Inferior parietal cortex (tissue), 1 donor: Measurements from ENCODE around the gene GRHL1.
"Not testable (repeated sequence)": the region's sequence is repeated elsewhere in the genome, so short reads cannot be mapped to it uniquely, and the experiment has no call there.

Experiments
- DNase-seq: peaks from one replicate; pipeline ENCODE4 v3.0.0-alpha.2; 2016; ENCODE audit errors: extremely low spot score

Gene GRHL1

DNA sequence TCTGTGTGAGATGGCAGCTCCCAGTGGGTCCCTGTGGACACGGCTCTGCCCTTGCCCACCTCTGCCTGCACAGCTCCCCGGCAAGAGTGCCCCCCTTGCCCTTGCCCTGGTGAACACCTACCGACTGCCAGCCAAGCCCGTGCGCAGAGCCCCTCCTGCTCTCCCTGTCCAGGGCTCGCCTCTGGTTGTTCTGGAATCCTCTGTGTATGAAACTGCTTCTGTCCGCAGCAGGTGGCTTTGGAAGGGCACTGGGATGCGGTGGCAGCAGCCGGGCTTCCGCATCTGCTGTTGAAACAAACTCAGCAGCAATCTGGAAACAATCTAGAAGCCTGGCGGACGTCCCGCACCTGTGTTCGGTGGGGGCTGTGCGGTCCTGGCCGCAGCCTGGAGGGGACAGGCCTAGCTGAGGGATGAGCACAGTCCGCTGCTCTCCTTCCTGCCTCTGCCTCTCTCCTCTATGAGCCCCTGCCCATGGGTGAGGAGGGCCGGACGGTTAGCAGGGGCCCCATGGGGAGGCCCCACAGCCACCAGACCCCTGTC, 57.8 kb downstream of the GRHL1 start:
- no peak for DNase-seq

DNA sequence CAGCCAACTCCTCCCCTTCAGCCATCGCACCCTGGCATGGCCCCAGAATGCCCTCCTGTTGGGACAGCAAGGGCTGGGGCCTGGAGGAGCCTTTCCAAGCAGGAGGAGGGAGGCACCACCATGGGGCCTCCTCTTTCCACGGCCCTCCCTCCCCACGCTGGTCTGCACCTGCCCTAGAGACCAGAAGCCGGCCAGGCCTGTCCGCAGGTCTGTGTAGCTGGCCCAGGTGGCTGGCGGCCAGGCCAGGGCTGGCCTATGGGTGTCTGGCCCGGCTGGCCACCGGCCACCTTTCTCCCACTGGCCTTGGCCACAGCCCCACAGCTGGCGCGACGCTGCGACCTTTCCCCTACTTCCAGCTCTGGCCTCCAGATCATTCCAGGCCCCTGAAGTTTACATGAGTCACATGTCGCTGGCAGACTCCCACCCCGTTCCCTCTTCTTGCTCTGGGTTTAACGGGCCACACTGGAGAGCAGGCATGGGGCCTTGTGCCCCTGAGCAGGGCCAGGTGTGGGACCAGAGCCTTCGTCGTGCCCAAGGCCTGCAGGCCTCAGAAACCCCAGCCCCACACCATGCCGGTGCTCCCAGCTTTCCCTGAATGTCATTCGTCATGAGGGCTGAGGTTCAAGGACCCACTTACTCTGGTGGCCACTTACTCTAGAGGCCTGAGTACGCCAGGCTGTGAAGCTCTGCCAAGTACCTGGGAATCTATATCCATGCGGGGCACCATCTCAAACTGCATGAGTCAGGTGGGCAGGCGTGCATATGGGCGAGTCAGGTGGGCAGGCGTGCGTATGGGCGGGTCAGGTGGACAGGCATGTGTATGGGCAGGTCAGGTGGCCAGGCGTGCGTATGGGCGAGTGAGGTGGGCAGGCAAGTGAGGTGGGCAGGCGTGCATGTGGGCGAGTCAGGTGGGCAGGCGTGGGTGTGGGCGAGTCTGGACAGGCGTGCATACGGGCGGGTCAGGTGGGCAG, 58.6 kb downstream of the GRHL1 start:
- DNase-seq: no peak

DNA sequence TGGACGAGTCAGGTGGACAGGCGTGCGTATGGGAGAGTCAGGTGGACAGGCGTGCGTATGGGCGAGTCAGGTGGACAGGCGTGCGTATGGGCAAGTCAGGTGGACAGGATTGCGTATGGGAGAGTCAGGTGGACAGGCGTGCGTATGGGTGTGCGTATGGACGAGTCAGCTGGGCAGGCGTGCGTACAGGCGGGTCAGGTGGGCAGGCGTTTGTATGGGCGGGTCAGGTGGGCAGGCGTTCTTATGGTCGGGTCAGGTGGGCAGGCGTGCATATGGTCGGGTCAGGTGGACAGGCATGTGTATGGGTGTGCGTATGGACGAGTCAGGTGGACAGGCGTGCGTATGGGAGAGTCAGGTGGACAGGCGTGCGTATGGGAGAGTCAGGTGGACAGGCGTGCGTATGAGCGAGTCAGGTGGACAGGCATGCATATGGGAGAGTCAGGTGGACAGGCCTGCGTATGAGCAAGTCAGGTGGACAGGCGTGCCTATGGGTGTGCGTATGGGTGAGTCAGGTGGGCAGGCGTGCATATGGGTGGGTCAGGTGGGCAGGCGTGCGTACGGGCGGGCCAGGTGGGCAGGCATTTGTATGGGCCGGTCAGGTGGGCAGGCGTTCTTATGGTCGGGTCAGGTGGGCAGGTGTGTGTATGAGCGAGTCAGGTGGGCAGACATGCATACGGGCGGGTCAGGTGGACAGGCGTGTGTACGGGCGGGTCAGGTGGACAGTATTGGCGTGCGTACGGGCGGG, 59.5 kb downstream of the GRHL1 start:
- not testable (repeated sequence) for DNase-seq

DNA sequence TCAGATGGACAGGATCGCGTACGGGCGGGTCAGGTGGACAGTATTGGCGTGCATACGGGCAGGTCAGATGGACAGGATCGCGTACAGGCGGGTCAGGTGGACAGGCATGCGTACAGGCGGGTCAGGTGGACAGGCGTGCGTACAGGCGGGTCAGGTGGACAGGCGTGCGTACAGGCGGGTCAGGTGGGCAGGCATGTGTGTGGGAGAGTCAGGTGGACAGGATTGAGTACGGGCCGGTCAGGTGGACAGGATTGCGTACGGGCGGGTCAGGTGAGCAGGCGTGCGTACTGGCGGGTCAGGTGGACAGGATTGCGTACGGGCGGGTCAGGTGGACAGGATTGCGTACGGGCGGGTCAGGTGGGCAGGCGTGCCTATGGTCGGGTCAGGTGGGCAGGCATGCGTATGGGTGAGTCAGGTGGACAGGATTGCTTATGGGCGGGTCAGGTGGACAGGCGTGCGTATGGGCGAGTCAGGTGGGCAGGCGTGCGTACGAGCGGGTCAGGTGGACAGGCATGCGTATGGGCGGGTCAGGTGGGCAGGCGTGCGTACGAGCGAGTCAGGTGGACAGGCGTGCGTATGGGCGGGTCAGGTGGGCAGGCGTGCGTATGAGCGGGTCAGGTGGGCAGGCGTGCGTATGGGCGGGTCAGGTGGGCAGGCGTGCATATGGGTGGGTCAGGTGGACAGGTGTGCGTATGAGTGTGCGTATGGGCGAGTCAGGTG, 60.3 kb downstream of the GRHL1 start:
- not testable (repeated sequence) for DNase-seq

DNA sequence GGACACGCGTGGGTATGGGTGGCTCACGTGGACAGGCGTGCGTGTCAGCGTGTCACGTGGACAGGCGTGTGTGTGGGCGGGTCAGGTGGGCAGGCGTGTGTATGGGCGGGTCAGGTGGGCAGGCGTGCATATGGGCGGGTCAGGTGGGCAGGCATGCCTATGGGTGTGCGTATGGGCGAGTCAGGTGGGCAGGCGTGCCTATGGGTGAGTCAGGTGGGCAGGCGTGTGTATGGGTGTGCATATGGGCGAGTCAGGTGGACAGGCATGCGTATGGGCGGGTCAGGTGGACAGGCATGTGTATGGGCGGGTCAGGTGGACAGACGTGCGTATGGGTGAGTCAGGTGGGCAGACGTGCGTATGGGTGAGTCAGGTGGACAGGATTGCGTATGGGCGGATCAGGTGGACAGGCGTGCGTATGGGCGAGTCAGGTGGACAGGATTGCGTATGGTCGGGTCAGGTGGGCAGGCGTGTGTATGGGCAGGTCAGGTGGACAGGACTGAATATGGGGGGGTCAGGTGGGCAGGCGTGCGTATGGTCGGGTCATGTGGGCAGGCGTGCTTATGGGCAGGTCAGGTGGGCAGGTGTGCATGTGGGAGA, 61.0 kb downstream of the GRHL1 start:
- not testable (repeated sequence) for DNase-seq

DNA sequence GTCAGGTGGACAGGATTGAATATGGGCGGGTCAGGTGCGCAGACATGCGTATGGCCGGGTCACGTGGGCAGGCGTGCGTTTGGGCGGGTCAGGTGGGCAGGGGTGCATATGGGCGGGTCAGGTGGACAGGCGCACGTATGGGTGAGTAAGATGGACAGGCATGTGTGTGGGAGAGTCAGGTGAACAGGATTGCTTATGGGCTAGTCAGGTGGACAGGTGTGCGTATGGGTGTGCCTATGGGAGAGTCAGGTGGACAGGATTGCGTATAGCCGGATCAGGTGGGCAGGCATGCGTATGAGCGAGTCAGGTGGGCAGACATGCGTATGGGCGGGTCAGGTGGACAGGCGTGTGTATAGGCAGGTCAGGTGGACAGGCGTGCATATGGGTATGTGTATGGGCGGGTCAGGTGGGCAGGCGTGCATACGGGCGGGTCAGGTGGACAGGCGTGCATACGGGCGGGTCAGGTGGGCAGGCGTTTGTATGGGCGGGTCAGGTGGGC, 61.5 kb downstream of the GRHL1 start:
- DNase-seq: no peak

DNA sequence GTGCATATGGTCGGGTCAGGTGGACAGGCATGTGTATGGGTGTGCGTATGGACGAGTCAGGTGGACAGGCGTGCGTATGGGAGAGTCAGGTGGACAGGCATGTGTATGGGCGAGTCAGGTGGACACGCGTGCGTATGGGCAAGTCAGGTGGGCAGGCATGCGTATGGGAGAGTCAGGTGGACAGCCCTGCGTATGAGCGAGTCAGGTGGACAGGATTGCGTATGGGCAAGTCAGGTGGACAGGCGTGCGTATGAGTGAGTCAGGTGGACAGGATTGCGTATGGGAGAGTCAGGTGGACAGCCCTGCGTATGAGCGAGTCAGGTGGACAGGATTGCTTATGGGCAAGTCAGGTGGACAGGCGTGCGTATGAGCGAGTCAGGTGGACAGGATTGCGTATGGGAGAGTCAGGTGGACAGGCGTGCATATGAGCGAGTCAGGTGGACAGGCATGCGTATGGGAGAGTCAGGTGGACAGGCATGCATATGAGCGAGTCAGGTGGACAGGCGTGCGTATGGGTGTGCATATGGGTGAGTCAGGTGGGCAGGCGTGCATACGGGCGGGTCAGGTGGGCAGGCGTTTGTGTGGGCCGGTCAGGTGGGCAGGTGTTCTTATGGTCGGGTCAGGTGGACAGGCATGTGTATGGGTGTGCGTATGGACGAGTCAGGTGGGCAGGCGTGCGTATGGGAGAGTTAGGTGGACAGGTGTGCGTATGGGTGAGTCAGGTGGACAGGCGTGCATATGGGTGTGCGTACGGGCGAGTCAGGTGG, 62.3 kb downstream of the GRHL1 start:
- DNase-seq: not testable (repeated sequence)

DNA sequence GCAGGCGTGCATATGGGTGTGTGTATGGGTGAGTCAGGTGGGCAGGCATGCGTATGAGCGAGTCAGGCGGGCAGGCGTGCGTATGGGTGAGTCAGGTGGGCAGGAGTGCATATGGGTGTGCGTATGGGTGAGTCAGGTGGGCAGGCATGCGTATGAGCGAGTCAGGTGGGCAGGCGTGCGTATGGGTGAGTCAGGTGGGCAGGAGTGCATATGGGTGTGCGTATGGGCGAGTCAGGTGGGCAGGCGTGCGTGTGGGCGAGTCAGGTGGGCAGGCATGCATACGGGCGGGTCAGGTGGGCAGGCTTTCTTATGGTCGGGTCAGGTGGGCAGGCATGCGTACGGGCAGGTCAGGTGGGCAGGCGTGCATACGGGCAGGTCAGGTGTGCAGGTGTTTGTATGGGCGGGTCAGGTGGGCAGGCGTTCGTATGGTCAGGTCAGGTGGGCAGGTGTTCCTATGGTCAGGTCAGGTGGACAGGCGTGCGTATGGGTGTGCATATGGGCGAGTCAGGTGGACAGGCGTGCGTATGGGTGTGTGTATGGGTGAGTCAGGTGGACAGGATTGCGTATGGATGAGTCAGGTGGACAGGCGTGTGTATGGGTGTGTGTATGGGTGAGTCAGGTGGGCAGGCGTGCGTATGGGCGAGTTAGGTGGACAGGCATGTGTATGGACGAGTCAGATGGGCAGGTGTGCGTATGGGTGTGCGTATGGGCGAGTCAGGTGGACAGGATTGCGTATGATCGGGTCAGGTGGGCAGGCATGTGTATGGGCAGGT, 63.1 kb downstream of the GRHL1 start:
- DNase-seq: no peak

DNA sequence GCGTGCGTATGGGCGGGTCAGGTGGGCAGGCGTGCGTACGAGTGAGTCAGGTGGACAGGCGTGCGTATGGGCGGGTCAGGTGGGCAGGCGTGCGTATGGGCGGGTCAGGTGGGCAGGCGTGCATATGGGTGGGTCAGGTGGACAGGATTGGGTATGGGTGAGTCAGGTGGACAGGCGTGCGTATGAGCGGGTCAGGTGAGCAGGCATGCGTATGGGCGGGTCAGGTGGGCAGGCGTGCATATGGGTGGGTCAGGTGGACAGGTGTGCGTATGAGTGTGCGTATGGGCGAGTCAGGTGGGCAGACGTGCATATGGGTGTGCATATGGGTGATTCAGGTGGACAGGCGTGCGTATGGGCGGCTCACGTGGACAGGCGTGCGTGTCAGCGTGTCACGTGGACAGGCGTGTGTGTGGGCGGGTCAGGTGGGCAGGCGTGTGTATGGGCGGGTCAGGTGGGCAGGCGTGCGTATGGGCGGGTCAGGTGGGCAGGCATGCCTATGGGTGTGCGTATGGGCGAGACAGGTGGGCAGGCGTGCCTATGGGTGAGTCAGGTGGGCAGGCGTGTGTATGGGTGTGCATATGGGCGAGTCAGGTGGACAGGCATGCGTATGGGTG, 64.0 kb downstream of the GRHL1 start:
- DNase-seq: not testable (repeated sequence)

DNA sequence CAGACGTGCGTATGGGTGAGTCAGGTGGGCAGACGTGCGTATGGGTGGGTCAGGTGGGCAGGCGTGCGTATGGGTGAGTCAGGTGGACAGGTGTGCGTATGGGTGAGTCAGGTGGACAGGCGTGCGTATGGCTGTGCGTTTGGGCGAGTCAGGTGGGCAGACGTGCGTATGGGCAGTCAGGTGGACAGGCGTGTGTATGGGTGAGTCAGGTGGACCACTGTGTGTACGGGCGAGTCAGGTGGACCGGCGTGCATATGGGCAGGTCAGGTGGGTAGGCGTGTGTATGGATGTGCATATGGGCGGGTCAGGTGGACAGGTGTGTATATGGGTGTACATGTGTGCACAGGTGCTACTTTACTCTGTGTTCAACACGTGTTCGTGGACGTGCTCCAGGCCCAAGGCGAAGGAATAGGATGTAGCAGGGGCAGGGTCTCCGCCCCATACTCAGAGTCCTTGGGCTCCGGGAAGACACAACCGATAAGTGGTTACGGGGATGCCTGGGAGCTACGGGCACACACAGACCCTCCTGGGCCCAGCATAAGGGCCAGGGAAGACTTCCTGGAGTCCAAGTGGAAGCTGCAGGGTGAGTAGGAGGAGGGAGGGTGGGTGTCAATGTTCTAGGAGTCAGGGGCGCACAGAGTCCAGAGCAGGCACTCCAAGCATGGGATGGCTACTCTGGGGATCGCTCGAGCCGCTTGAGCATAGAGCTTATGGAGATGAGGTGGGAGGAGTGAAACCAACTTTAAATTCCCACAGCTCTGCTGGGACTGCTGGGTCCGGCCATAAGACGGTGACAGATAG, 64.7 kb downstream of the GRHL1 start:
- no peak for DNase-seq

DNA sequence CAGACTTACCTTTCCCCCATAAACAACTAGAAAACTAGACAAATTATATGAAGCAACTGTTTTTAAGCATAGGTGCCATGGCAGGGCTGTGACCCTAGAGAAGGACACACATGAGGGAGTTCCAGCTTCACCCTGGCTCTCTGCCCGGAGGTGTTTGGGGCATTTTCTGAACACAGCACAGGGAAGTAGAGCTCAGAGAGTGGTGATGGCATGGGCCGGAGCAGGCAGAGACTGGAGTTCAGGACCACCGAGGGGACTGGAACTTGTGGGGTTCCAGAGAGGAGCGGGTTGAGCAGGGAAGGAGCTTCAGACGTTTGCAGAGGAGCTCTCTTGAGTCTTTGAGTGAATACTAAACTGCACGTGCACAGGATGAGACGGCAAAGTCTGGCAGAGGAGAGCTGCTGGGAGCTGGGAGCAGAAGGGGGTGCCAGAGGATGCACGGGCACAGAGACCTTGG, 65.3 kb downstream of the GRHL1 start:
- no peak for DNase-seq

DNA sequence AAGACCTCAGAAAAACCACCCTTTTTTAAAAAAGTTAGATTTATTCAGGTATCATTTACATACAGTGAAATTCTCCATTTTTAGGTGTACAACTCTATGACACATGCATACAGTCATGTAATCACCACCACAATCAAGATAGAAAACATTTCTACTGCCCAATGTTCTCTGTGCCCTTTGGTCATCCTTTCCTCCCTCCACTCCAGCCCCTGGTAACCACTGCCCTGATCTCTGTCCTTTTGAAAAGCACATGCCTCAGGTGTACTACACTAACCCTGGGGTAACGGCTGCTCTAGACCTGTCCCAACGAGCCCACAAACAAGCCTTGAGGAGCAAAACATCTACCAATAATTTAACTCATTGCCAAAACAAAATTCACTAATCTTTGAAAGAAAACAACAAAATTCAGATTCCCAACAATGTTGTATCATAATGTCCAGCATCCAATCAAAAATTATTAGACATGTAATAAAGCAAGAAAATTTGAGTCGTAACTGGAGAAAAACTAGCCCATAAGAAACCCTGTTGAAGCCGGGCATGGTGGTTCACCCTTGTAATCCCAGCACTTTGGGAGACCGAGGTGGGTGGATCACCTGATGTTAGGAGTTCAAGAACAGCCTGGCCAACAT, 65.9 kb downstream of the GRHL1 start:
- no peak for DNase-seq

DNA sequence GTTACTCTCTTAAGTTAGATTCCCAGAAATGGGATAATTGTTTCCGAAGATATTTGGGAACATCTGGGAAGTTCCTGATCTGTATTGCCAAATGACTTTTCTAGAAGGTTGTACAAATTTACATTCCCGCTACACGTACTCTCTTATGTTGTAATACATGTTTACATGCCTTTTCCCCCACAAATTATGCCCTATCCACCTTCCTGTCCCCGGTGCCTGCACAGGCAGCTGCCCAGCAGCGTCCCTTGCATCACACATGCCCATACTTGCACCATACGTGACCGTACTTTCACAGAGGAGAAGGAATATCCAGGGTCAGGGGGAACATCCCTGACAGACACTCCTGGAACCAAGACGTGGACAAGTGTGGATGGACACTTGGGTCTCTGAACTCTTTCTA, 67.7 kb downstream of the GRHL1 start:
- no peak for DNase-seq

DNA sequence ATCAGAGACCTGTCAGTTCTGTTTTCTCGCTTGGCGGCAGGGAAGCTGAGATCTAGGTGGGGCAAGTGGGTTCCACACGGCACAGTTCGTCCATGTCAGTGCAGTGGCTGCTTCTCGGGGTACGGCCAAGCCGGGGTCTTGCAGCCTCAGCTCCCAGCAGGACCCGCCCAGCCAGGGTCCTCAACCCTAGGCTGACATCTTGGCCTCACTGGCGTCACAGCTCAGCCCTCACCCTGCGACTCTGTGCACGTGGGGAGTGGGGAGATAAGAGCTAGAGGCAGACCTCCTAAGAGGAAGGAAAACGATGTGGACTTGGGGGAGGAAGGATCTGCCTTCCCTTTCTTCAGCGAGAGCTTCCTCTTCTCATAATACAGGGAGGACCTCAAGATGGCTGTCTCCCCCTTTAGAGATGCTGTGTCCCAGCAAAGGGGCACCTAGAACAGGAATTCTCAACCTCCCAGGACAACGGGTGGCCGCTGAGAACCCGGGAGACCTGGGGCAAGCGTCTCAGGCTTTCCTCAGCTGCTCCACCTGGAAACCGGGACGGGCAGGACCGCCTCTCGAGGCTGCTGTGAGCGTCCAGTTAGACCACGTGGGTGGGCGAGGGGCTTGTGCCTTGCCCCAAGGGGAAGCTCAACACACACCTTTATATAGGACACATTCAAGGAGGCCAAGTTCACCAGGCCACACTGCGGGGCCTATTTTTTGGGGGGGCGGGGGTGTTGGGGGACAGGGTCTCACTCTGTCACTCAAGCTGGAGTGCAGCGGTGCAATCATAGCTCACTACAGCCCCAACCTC, 68.3 kb downstream of the GRHL1 start:
- DNase-seq: no peak

DNA sequence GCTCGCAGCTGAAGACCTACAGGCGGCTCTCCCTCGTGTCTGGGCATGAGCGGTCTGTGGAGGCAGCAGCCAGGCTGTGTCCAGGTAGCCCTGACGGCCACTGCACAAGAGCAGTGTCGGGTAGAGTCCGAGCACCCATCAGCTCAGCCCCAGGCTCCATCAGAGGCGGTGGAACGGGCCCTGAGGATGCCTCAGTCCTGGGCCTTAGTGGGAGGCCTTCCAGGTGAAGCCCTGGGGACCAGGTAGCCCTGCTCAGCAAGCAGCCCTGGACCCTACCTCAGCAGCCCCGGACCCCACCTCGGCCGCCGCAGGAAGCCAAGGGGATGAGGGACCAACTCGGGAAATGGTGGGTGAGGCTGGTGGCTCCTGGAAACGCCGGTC, 70.5 kb downstream of the GRHL1 start:
- no peak for DNase-seq

DNA sequence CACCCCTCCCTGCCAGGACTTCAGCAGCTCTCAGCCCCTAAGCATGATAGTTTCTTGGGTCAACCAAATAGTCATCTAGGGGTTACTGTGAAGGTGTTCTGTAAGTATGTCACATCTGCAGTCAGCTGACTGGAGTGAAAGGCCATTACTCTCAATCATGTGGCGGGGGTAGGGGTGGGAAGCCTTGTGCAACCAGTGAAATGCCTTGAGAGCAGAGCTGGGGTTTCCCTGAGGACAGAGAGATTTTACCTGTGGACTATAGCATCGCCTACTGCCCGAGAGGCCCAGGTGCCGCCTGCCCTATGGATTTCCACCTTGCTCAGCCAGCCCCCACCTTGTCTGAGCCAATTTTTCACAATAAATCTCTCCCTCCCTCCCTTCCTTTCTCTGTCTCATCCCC, 71.0 kb downstream of the GRHL1 start:
- DNase-seq: no peak
